WTC11 (cell line): Measurements from ENCODE around the gene ORC3. TPM values are rescaled to one million over a fixed set of nuclear protein-coding genes. Genes with fewer than 3 reads are reported as not detected.
"Not testable (repeated sequence)": the region's sequence is repeated elsewhere in the genome, so short reads cannot be mapped to it uniquely, and the experiment has no call there.

Experiments
- ATAC-seq: fragments of 200-7000 bp; cut with Tn5 transposase; 2 replicates; pipeline ENCODE4 v1.10.0; 2021; ENCODE audit warnings: mild to moderate bottlenecking, moderate library complexity
- CTCF ChIA-PET: fragments of 300-600 bp; sonication (Branson Sonifier 250); formaldehyde crosslinking; loops from one replicate; lab custom pipeline; 2021; ENCODE audit warnings: antibody characterized with exemption; lab: Charles Lee
- POLR2A ChIA-PET: fragments of 350-600 bp; sonication (Branson Sonifier 250); formaldehyde crosslinking; loops from one replicate; lab custom pipeline; 2021; ENCODE audit warnings: antibody characterized with exemption; lab: Charles Lee
- DNase-seq: peaks from one replicate; pipeline ENCODE4 v3.0.0; 2021; ENCODE audit warnings: low spot score
- H3K27ac Mint-ChIP-seq: 2 replicates; pipeline ENCODE4 v1.8.0; 2021; ENCODE audit warnings: mixed read lengths
- H3K27me3 Mint-ChIP-seq: 2 replicates; pipeline ENCODE4 v1.8.0; 2021; ENCODE audit warnings: low read depth, mild to moderate bottlenecking, moderate library complexity, mixed read lengths
- H3K36me3 Mint-ChIP-seq: 2 replicates; pipeline ENCODE4 v1.8.0; 2021; ENCODE audit warnings: mixed read lengths
- H3K4me1 Mint-ChIP-seq: 2 replicates; pipeline ENCODE4 v1.8.0; 2022; ENCODE audit warnings: mixed read lengths
- H3K4me3 Mint-ChIP-seq: 2 replicates; pipeline ENCODE4 v1.8.0; 2021; ENCODE audit warnings: mild to moderate bottlenecking, moderate library complexity, mixed read lengths
- H3K9me3 Mint-ChIP-seq: 2 replicates; pipeline ENCODE4 v1.8.0; 2021; ENCODE audit warnings: mixed read lengths
- ARID4B ChIP-seq: sonication (generic); formaldehyde crosslinking; IDR thresholded peaks from 2 replicates; pipeline ENCODE4 v1.8.0; 2023; ENCODE audit warnings: missing genetic modification reagents, mild to moderate bottlenecking, borderline replicate concordance
- ATF3 ChIP-seq: sonication (generic); formaldehyde crosslinking; conservative IDR thresholded peaks from 2 replicates; pipeline ENCODE4 v1.8.1; 2022; ENCODE audit warnings: mild to moderate bottlenecking, missing genetic modification reagents
- E2F4 ChIP-seq: sonication (generic); formaldehyde crosslinking; IDR thresholded peaks from 2 replicates; pipeline ENCODE4 v1.8.1; 2022; ENCODE audit warnings: low read depth, mild to moderate bottlenecking, moderate library complexity, missing genetic modification reagents, borderline replicate concordance
- ESRRA ChIP-seq: sonication (generic); formaldehyde crosslinking; IDR thresholded peaks from 2 replicates; pipeline ENCODE4 v1.8.1; 2022; ENCODE audit warnings: mild to moderate bottlenecking, missing genetic modification reagents, borderline replicate concordance
- FOXP1 ChIP-seq: sonication (generic); formaldehyde crosslinking; IDR thresholded peaks from 2 replicates; pipeline ENCODE4 v1.8.0; 2022; ENCODE audit warnings: missing genetic modification reagents, mild to moderate bottlenecking, moderate library complexity, borderline replicate concordance
- GTF2I ChIP-seq: fragments of 250-450 bp; sonication (Bioruptor Pico); conservative IDR thresholded peaks from 2 replicates; pipeline ENCODE4 v1.4.0; 2021; ENCODE audit warnings: mild to moderate bottlenecking
- KAT7 ChIP-seq: sonication (generic); formaldehyde crosslinking; IDR thresholded peaks from 2 replicates; pipeline ENCODE4 v1.8.1; 2023; ENCODE audit warnings: missing genetic modification reagents, mild to moderate bottlenecking, borderline replicate concordance
- MYBL2 ChIP-seq: sonication (generic); formaldehyde crosslinking; IDR thresholded peaks from 2 replicates; pipeline ENCODE4 v1.8.1; 2023; ENCODE audit warnings: mild to moderate bottlenecking, moderate library complexity, missing genetic modification reagents
- NFATC4 ChIP-seq: fragments of 250-450 bp; sonication (Bioruptor Pico); IDR thresholded peaks from 2 replicates; pipeline ENCODE4 v1.9.0; 2021; ENCODE audit warnings: mild to moderate bottlenecking
- NFYB ChIP-seq: sonication (generic); formaldehyde crosslinking; conservative IDR thresholded peaks from 2 replicates; pipeline ENCODE4 v1.8.0; 2022; ENCODE audit warnings: low read depth, missing genetic modification reagents
- PRRX2 ChIP-seq: fragments of 250-450 bp; sonication (Bioruptor Pico); IDR thresholded peaks from 2 replicates; pipeline ENCODE4 v1.8.0; 2021; ENCODE audit warnings: mild to moderate bottlenecking
- SMAD3 ChIP-seq: sonication (generic); formaldehyde crosslinking; IDR thresholded peaks from 2 replicates; pipeline ENCODE4 v1.8.0; 2022; ENCODE audit warnings: missing genetic modification reagents, mild to moderate bottlenecking, borderline replicate concordance
- ZNF121 ChIP-seq: sonication (generic); formaldehyde crosslinking; IDR thresholded peaks from 2 replicates; pipeline ENCODE4 v1.8.0; 2023; ENCODE audit warnings: missing genetic modification reagents
- ZNF263 ChIP-seq: sonication (generic); formaldehyde crosslinking; IDR thresholded peaks from 2 replicates; pipeline ENCODE4 v1.8.1; 2022; ENCODE audit warnings: low read depth, mild to moderate bottlenecking, moderate library complexity, missing genetic modification reagents
- ZNF423 ChIP-seq: fragments of 250-450 bp; sonication (Bioruptor Pico); IDR thresholded peaks from 2 replicates; pipeline ENCODE4 v2.1.2; 2022; ENCODE audit warnings: mild to moderate bottlenecking, moderate library complexity
- total RNA-seq: library from RNA; stranded (reverse); gene quantifications from 3 replicates; pipeline ENCODE4 v1.2.3, GENCODE V29; 2021
- TF ChIP-seq, protein P1 (sequence below): sonication (generic); formaldehyde crosslinking; IDR thresholded peaks from 2 replicates; pipeline ENCODE4 v1.8.1; 2022; ENCODE audit warnings: low read depth, missing genetic modification reagents, borderline replicate concordance

The ORC3 gene
- total RNA-seq, 1 experiment from 2014 or later: 50.7 TPM

DNA sequence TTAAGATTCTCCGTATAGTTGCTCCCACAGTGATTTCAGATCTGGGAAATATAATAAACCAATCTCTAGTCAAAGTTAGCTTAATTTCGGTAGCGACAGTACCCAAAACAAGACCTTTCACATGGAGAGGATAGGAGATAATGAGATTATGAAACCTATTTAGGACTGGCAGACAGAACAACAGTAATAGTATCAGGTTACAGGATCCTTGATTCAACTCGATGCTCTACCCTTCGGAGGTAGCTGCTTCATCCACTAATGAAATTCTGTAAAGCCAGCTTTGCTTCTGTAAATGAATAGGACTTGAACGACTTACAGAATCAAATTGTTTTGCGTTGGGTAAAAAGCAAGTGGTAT, 112.6 kb downstream of the ORC3 start (continued):
- TF ChIP-seq ZNF423 (CRISPR knock-in tag): no peak

DNA sequence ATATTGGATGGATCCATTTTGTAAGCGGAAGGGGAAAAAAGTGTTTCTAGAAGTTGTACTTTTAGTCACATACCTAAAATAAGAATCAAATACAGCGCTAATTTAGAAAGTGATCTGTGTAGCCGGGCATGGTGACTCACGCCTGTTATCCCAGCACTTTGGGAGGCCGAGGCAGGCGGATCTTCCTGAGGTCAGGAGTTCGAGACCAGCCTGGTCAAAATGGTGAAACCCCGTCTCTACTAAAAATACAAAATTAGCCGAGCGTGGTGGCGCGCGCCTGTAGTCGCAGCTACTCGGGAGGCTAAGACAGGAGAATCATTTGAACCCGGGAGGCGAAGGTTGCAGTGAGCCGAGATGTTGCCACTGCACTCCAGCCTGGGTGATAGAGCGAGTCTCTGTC, 113.1 kb downstream of the ORC3 start:
- H3K36me3 Mint-ChIP-seq: peaks cover 21% of the 10 kb centered on the region

GRCh38 chr6:87705070-87705691, 115.2 kb downstream of the ORC3 start:
- Mint-ChIP-seq H3K9me3 (peaks cover 6% of the 10 kb centered on the region), H3K36me3 (peaks cover 10% of the 10 kb centered on the region), H3K27me3 (no peaks in the 10 kb centered on the region), H3K4me3 (no peak overlapping the region), H3K4me1 (peaks cover 6% of the 10 kb centered on the region), H3K27ac (no peak overlapping the region)
- ChIA-PET POLR2A (no interaction called here), CTCF (interaction anchor here (0.6 kb wide), 1 partner anchor 49 kb away, joined by 3 read pairs; no protein-coding TSS in a partner anchor)
- ATAC-seq (no peak), DNase-seq (no peak)
- TF ChIP-seq ARID4B: no peak
- no peak for TF ChIP-seq NFATC4
- no peak for TF ChIP-seq KAT7 (CRISPR knock-in tag)
- no peak for TF ChIP-seq MYBL2 (CRISPR knock-in tag)
- no peak for TF ChIP-seq SMAD3 (CRISPR knock-in tag)
- no peak for TF ChIP-seq ESRRA (CRISPR knock-in tag)

More for the DNA sequence above, 113.1 kb downstream of the ORC3 start:
- POLR2A ChIA-PET: interaction anchor here (1.0 kb wide), 1 partner anchor 54 kb away, joined by 3 read pairs; no protein-coding TSS in a partner anchor
- H3K4me1 Mint-ChIP-seq, CTCF ChIA-PET, DNase-seq, ATAC-seq, H3K9me3 Mint-ChIP-seq, H3K27me3 Mint-ChIP-seq: not testable (repeated sequence)
- TF ChIP-seq GTF2I (CRISPR knock-in tag): 0 out of 2 replicates have a peak, but pooled peaks have one; percentile 15
- Mint-ChIP-seq H3K27ac (peak overlapping the region; percentile 99), H3K4me3 (peak overlapping the region; percentile 98)

- ATAC-seq (no peak), DNase-seq (no peak)
- Mint-ChIP-seq H3K36me3 (no peaks in the 10 kb centered on the region), H3K27me3 (no peaks in the 10 kb centered on the region), H3K9me3 (peaks cover 6% of the 10 kb centered on the region), H3K27ac (no peak overlapping the region), H3K4me3 (no peak overlapping the region), H3K4me1 (peaks cover 6% of the 10 kb centered on the region)
- ChIA-PET CTCF (no interaction called here), POLR2A (no interaction called here)
- peak; percentile 10; the same call in 1 of the 2 replicates for TF ChIP-seq ZNF121 (CRISPR knock-in tag)
- TF ChIP-seq FOXP1 (CRISPR knock-in tag): no peak
- TF ChIP-seq PRRX2 (CRISPR knock-in tag): no peak
- no peak for TF ChIP-seq NFYB (CRISPR knock-in tag)
- no peak for TF ChIP-seq ZNF263 (CRISPR knock-in tag)
- no peak for TF ChIP-seq E2F4 (CRISPR knock-in tag)
- TF ChIP-seq, protein P1, sequence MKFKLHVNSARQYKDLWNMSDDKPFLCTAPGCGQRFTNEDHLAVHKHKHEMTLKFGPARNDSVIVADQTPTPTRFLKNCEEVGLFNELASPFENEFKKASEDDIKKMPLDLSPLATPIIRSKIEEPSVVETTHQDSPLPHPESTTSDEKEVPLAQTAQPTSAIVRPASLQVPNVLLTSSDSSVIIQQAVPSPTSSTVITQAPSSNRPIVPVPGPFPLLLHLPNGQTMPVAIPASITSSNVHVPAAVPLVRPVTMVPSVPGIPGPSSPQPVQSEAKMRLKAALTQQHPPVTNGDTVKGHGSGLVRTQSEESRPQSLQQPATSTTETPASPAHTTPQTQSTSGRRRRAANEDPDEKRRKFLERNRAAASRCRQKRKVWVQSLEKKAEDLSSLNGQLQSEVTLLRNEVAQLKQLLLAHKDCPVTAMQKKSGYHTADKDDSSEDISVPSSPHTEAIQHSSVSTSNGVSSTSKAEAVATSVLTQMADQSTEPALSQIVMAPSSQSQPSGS: no peak
- no peak for TF ChIP-seq ATF3
These were observed 116.4 kb downstream of the ORC3 start for GRCh38 chr6:87706187-87706966.

DNA sequence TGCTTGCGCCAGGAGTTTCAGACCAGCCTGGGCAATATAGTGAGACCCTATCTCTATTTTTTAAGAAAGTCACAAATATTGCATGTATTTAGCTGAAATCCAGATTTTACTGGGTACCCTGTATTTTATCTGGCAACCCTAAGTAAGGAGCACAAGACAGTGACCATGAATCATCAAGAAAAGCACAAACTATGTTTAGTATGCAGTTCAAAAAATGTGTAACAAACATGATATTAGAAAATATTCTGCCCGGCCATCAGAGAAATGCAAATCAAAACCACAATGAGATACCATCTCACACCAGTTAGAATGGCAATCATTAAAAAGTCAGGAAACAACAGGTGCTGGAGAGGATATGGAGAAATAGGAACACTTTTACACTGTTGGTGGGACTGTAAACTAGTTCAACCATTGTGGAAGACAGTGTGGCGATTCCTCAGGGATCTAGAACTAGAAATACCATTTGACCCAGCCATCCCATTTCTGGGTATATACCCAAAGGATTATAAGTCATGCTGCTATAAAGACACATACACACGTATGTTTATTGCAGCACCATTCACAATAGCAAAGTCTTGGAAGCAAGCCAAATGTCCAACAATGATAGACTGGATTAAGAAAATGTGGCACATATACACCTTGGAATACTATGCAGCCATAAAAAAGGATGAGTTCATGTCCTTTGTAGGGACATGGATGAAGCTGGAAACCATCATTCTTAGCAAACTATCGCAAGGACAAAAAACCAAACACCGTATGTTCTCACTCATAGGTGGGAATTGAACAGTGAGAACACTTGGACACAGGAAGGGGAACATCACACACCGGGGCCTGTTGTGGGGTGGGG, 118.9 kb downstream of the ORC3 start:
- DNase-seq, H3K36me3 Mint-ChIP-seq, H3K27ac Mint-ChIP-seq, H3K9me3 Mint-ChIP-seq, ATAC-seq, CTCF ChIA-PET, H3K4me1 Mint-ChIP-seq, H3K4me3 Mint-ChIP-seq, POLR2A ChIA-PET, H3K27me3 Mint-ChIP-seq: not testable (repeated sequence)
